T47D (cell line): ENCODE results near the gene FAM20A.
"Not testable (repeated sequence)": the region's sequence is repeated elsewhere in the genome, so short reads cannot be mapped to it uniquely, and the experiment has no call there.

Source experiments
- DNase-seq, 2 experiments: peaks; one replicate each; pipeline versions ENCODE4 v3.0.0 to v3.0.0-alpha.2; 2011 to 2012; ENCODE audit warnings: low read depth in 1 of 2, low spot score in 1 of 2
- JUND ChIP-seq: IDR thresholded peaks from 2 replicates; pipeline ENCODE4 v1.6.1; 2012; ENCODE audit warnings: low read depth
- in situ Hi-C: cut with HindIII; loops from 2 replicates; pipeline ENCODE4 v1.10.0; 2016; ENCODE audit warnings: low sequenced_read_pairs, low pct_unique_long_range_greater_than_20kb

Gene FAM20A

DNA sequence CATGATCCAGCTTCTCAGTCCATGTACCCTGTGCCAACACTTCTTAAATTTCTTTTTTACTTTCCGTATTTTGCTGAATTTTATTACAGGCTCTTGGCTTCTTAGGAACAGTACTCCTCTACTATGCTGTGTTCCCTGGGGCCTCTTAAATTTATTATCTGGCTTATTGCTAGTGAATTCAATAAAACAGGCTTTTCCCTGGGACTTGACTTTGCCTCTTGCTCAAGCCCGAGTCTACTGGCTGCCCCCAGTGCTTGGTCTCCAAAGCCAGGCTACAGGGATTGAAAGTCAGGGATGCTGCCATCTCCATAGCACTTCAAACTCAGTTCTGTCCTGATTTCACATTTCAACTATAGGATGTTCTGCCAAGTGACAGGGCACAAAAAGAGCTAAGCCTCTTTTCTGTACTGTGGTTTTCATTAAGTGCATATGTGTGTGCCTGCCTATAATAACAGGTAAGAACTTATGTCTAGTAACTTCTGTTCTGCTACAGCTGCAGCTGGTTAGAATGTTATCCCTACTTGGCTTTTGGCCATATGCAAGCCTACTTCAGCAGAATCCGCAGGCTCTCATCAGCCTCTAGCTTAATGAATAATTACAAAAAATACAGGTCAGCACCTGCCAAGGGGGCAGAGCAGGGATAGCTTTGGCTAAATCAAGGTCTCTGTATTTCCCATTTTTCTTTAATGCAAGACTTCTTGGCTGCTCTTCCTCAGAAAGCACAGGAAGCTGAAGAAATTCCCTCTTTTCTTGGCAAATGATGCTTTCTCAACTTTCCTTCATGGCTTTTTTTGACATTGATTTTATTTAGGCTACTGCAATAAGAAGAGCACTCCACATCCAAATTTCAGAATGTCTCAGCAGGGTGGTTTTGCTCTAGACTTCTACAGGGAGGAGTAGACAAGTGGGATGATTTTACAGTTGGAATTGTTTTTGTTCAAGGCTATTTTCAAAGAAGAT is 8.2 kb downstream of the FAM20A start:
- in situ Hi-C loops: no loop called here
- no peak for DNase-seq
- TF ChIP-seq JUND: no peak

DNA sequence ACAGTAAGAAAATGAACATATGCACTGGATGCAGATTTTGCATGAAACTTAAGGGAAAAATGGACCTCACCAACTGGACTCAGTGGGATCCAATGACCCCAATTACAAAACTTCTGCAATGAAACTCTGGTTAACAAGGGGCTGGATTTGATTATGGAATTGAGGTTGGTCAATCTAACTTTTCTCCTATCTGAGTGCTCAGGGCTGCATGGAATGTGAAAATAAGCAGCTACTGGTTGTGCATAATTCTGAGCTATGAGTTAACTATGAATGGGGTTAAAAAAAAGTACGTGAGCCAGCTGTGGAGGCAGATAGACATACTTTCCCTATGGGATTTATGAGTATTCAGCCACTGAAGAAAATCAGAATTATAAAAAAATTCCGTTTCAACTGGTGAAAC is 9.2 kb downstream of the FAM20A start:
- in situ Hi-C loops: no loop called here
- no peak for TF ChIP-seq JUND
- DNase-seq: no peak

DNA sequence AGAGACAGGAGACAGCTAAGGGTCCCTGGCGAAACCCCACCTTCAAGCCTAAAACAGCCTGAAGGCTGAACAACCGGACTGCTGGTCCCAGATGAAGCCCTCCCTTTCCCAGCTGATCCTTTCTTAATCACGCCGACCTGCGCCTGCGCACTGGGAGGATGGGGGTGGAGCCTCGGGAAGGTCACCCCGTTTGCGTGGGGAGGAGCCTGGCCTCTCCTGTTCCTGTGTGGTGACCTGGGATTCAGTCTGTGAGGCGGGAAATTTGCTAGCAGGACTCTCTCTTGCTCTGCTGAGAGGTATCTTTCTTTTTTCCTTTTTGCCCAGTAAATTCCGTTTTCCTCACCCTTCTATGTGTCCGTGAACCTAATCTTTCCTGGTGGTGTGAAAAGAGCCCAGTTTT is 9.6 kb downstream of the FAM20A start:
- TF ChIP-seq JUND: no peak
- in situ Hi-C loops: no loop called here
- peak; percentile 31 to 77 for DNase-seq

DNA sequence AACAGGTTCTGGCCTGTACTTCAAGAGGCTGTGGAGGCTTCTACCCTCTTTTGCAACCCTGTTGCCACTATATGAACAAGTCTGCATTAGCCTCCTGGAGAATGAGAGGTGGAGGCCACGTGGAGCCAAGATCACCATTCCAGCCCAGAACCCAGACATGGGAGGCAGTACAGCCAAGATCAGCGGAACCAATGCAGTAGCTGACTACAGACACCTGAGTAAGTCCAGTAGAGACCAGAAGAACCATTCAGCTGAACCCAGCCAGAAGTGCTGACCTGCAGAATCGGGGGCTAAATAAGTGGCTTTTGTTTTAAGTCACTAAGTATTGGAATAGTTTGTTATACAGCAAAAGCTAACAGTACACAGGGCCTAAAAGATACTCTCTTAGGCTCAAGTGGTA is 12.1 kb downstream of the FAM20A start:
- DNase-seq: no peak
- in situ Hi-C loops: no loop called here
- no peak for TF ChIP-seq JUND

DNA sequence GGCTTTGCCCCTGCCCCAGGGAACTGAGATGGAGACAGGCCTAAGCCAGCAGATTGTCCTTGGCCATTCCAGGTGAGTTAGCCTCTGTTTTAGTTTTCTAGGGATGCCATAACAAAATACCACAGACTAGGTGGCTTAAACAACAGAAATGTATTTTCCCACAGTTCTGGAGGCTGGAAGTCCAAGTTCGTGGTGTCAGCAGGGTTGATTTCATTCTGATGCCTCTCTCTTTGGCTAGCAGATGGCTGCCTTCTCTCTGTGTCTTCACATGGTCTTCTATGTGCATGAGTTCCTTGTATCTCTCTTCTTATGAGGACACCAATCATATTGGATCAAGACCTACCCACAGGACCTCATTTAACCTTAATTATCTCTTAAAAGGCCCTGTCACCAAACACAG is 12.8 kb downstream of the FAM20A start:
- in situ Hi-C loops: no loop called here
- no peak for TF ChIP-seq JUND

DNA sequence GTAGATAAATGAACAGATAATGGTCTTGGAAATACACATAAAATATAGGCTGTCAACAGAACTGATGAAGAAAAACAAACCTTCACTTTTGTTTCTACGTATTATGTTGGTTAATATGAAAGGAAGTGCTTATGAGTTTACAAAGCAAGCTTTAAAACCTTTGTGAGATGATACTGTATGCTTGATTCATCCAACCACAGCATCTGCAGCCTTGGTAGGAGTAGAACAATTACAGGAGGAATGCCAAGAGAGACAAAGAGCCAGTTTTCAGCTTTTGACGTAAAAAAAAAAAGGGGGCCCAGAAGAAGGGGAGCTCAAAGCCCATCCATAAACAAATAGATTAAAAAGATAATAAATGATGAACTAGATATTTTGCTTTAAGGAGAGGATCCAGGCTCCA is 13.3 kb downstream of the FAM20A start:
- DNase-seq: no peak
- TF ChIP-seq JUND: no peak
- in situ Hi-C loops: no loop called here

More for the DNA sequence above, 12.8 kb downstream of the FAM20A start:
- DNase-seq: no peak

DNA sequence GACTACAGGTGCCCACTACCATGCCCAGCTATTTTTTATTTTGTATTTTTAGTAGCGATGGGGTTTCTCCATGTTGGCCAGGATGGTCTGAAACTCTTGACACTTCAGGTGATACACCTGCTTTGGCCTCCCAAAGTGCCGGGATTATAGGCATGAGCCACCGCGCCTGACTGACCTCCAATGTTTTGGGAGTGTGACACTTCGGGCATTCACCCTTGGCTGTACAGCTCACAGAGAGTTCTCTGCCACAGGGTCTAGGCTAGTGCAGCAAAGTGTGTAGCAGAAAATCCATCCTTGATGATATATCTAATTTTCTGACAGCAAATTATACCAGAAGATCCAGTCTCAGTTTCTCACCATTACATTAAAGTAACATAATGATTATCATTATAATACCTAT is 14.1 kb downstream of the FAM20A start:
- TF ChIP-seq JUND: no peak
- in situ Hi-C loops: no loop called here
- DNase-seq: no peak

DNA sequence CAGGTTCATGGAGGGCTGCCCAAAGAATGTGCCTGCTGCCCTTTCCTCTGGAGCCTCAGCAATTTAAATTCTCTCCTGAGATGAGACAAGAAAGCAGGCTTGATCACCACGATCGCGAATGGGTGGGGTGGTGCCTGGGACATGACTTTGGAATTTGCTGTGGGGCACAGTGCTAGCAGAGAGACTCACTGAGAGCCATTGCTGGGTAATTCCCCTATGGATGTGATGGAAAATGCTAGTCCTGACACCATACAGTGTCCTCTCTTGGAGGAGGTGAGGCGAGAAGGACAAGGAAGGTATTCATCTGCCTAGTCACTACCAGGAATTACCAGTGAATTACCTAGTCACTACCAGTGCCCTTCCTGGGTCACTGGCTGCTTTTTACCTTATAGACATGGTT is 15.5 kb downstream of the FAM20A start:
- in situ Hi-C loops: no loop called here
- DNase-seq: no peak
- no peak for TF ChIP-seq JUND

DNA sequence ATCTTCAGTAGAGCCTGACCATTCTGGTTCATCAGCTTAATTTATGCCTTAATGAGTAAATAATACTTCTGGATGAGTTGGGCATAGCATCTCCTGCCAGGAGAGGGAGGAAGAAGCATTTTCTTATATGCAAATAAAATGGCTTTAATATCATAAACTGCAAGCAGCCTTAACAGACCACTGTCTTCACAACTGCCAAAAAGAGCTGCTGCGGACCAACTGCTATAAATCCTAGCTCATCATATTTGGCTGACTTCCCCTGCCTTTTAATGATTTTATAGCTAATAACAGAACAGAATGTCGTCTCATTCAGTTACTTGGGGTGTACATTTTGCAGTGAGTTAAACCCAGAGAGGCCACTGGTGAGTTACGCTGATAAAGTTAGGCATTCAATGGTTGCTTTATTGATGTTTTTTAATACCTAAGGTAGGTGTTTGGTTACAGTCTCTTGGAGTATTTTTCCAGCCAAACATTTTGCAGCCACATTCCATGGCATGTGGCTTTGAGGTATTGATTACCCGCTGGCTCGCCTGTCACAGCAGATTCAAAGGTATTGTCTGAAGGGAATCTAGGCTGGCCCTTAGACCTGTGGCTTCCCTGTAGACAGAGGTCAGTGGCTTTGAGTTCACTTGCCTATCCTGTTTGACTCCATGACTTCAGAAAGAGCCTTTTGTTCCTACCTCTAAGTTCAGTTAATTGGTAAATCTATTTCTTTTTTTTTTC is 16.4 kb downstream of the FAM20A start:
- DNase-seq: no peak
- TF ChIP-seq JUND: no peak
- in situ Hi-C loops: no loop called here

DNA sequence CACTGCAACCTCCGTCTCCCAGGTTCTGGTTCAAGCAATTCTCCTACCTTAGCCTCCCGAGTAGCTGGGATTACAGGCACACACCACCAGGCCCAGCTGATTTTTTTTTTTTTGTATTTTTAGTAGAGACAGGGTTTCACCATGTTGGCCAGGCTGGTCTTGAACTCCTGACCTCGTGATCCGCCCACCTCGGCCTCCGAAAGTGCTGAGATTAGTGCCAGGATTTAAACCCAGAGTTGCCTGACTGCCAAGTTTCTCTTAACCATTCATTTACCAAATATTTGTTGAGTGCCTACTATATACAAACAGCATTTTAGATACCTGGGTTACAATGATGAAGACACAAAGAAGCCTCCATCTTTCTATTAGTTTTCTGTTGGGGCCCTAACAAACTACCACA is 18.3 kb downstream of the FAM20A start:
- DNase-seq, in situ Hi-C loops: not testable (repeated sequence)

DNA sequence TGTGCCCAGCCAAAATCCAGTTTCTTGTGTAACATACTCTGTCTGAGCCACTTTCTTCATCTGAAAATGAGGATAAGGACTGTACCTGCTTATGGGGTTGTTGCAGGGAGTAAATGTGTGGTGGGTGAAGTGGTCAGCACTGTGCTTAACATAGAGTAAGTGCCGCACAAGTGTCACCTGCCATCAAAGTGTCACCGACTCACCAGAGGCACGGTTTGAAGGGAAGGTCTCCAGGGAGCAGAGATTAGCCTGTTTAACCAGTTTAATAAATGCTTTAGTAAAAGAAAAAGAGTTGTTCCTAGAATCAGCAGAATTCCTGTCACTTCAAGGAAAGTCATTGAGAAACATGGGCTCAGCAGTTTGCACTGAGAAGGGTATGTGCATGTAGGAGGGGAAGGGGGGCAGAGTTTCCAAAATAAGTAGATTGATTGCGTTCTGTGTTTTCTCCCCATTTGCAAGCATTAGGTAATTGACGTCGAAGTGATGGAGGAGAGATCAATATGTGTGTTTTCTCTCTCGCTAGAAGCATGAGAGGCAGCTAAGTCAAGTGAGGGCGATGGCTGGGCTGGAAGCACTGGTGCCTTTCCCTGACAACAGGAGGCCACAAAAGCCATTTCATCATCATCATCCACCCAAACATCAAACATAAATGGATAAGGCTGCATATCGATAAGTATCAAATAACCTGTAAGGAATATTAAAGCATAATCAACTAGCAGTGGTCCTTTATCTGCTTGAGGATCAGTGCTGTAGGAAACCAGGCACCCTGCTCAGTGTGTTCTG is 19.1 kb downstream of the FAM20A start:
- DNase-seq: no peak
- in situ Hi-C loops: no loop called here
- no peak for TF ChIP-seq JUND

DNA sequence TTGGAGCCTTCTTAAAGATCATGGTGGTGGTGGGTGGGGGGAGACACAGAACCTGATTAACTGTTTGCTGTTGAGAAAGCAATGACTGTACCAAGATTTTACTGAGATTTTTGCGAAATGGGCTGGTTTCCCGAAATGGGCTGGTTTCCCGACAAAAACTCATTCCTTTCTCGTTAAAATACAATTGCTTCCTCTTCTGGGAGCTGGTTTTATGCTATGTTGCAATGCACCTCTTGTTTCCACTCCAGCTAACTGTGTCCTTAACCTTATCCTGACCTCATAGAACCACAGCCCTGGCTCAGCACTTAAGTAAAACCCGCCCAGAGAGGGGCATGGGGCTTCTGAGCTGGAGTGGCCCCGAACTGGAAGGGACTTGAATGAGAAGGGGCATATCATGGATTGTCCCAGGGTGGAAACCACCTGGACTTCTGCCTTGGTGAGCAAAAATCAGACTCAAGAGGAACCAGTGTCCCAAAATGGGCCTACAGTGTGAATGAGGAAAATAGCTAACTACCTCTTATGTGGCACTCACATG is 20.9 kb downstream of the FAM20A start:
- no peak for TF ChIP-seq JUND
- in situ Hi-C loops: no loop called here
- no peak for DNase-seq
